ENCODE measurements around the gene TMEM52. TPM values are rescaled to one million over a fixed set of nuclear protein-coding genes. Genes with fewer than 3 reads are reported as not detected.

TMEM52 gene
- total and polyA plus RNA-seq, 9 of the 15 experiments (the other 6 are each of a cell fraction or from before 2014, with no cell fraction given) = 0.37 to 22.5 (median 6.8) TPM

DNA sequence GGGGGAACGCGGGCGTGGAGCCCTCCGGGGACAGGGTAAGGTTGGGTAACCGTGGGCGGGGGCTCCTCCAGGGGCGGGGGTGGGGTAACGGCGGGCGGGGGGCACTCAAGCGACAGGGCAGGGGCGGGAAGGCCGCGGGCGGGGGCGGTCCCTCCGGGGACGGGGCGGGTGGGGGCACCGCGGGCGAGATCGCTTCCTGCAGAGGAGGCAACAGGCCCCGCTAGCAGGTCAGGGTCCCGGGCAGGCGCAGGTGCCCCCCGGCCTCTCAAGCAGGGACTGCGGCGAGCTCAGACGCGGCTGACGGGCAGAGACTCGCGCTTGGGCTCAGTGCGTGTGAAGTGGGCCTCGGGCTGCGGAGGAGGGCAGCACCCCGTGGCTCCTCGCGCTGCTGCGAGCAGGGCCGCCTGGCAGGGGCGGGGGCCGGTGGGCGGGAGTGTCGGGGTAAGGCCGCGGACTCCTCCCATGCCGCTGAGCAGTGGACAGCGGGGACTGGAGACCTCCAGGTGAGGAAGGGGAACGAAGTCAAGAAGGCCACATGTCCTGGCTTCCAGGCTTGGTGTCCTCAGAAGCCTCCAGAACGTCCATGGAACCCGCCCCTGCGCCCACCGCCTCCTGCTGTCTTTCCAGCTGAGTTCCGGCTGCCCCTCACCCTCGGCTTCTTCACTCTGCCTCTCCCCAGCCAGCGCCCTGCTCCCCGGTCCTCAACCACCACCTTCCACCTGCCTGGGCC lies 27.6 kb downstream of the TMEM52 start (continued):
- TF ChIP-seq KAT7 (CRISPR knock-in tag; IDR thresholded peaks at IDR 0.05; ENCODE audit: borderline replicate concordance) (no peak), NFE2 (IDR thresholded peaks at IDR 0.05; ENCODE audit: low read depth) (no peak), ZFP36 (IDR thresholded peaks at IDR 0.05; ENCODE audit: low read depth, low read length, partially characterized antibody) (no peak), HMGN3 (IDR thresholded peaks at IDR 0.05; ENCODE audit: borderline replicate concordance, extremely low read depth, insufficient read length, low read depth, low read length) (peak; percentile 18), ZBTB40 (IDR thresholded peaks at IDR 0.05) (peak; percentile 37; the same call in 1 of the 2 replicates), ZBTB40 (CRISPR knock-in tag; IDR thresholded peaks at IDR 0.05) (no peak; the same call in 1 of the 2 replicates), HDAC2 (IDR thresholded peaks at IDR 0.05) (no peak), RNF219 (CRISPR knock-in tag; IDR thresholded peaks at IDR 0.05) (no peak), TEAD1 (CRISPR knock-in tag; IDR thresholded peaks at IDR 0.05) (peak in 1 of 2 experiments; percentile 59; a peak in 1 of 4 replicates), ZNF77 (CRISPR knock-in tag; IDR thresholded peaks at IDR 0.05) (no peak), HES1 (IDR thresholded peaks at IDR 0.05; ENCODE audit: low read depth) (no peak), NR3C1 (CRISPR knock-in tag; IDR thresholded peaks at IDR 0.05) (0 out of 2 replicates have a peak, but pooled peaks have one; percentile 74), POLR2B (IDR thresholded peaks at IDR 0.05; ENCODE audit: low read depth, partially characterized antibody) (peak; percentile 55)
- TF ChIP-seq, protein P1, sequence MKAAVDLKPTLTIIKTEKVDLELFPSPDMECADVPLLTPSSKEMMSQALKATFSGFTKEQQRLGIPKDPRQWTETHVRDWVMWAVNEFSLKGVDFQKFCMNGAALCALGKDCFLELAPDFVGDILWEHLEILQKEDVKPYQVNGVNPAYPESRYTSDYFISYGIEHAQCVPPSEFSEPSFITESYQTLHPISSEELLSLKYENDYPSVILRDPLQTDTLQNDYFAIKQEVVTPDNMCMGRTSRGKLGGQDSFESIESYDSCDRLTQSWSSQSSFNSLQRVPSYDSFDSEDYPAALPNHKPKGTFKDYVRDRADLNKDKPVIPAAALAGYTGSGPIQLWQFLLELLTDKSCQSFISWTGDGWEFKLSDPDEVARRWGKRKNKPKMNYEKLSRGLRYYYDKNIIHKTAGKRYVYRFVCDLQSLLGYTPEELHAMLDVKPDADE (conservative IDR thresholded peaks at IDR 0.05; ENCODE audit: control insufficient read depth, low read depth, low read length) = peak; percentile 14; the same call in 1 of the 2 replicates

Measured in K562 (cell line).